HG03565 (cell line): Measurements from ENCODE around the gene EXO1.

ENCODE experiments used
- ATAC-seq: cut with Tn5 transposase; IDR thresholded peaks from one replicate; pipeline ENCODE4 v1.9.1; 2021; ENCODE audit warnings: mild to moderate bottlenecking, moderate library complexity; ENCODE audit not compliant: unreplicated experiment

EXO1 gene

GRCh38 chr1:241881440-241881839, 33.4 kb downstream of the EXO1 start:
- ATAC-seq: no peak

- no peak for ATAC-seq
These were observed 35.2 kb downstream of the EXO1 start for GRCh38 chr1:241883159-241883558.

- no peak for ATAC-seq
These were observed 40.2 kb downstream of the EXO1 start for GRCh38 chr1:241888232-241888631.

GRCh38 chr1:241891296-241891695, 43.3 kb downstream of the EXO1 start:
- ATAC-seq: no peak

- no peak for ATAC-seq
These were observed 46.0 kb downstream of the EXO1 start for GRCh38 chr1:241894016-241894415.

GRCh38 chr1:241895013-241895412, 47.0 kb downstream of the EXO1 start:
- peak; percentile 89 for ATAC-seq

GRCh38 chr1:241896670-241896962, 48.6 kb downstream of the EXO1 start:
- no peak for ATAC-seq

GRCh38 chr1:241899210-241899609, 51.2 kb downstream of the EXO1 start:
- no peak for ATAC-seq

- ATAC-seq: no peak
These were observed 52.4 kb downstream of the EXO1 start for GRCh38 chr1:241900381-241900780.

GRCh38 chr1:241902391-241903065, 54.5 kb downstream of the EXO1 start:
- ATAC-seq: no peak

- ATAC-seq: no peak
These were observed 68.2 kb downstream of the EXO1 start for GRCh38 chr1:241916196-241916595.

- ATAC-seq: no peak
These were observed 69.5 kb downstream of the EXO1 start for GRCh38 chr1:241917487-241917886.

GRCh38 chr1:241918879-241919278, 70.9 kb downstream of the EXO1 start:
- no peak for ATAC-seq

- ATAC-seq: no peak
These were observed 76.2 kb downstream of the EXO1 start for GRCh38 chr1:241924080-241924808.

- ATAC-seq: no peak
These were observed 78.1 kb downstream of the EXO1 start for GRCh38 chr1:241926141-241926540.

- ATAC-seq: no peak
These were observed 79.3 kb downstream of the EXO1 start for GRCh38 chr1:241927321-241927720.

- ATAC-seq: no peak
These were observed 84.8 kb downstream of the EXO1 start for GRCh38 chr1:241932845-241933244.

GRCh38 chr1:241934201-241934848, 86.3 kb downstream of the EXO1 start:
- ATAC-seq: no peak

GRCh38 chr1:241934866-241935265, 86.9 kb downstream of the EXO1 start:
- ATAC-seq: no peak
